Heart left ventricle (tissue), 16 donors: Measurements from ENCODE around the gene SEPTIN14. TPM values are rescaled to one million over a fixed set of nuclear protein-coding genes. Genes with fewer than 3 reads are reported as not detected.
"Not testable (repeated sequence)": the region's sequence is repeated elsewhere in the genome, so short reads cannot be mapped to it uniquely, and the experiment has no call there.

ENCODE experiments used
- ATAC-seq, 4 donors: fragments of 200-7000 bp; cut with Tn5 transposase; one replicate each; pipeline ENCODE4 v1.9.1; 2020 to 2022; ENCODE audit warnings: moderate library complexity in 4 of 4, mild to moderate bottlenecking in 3 of 4, moderate number of reproducible peaks in 1 of 4
- DNase-seq, 5 donors: peaks; one replicate each; pipeline ENCODE4 v3.0.0-alpha.2; 2020
- H3K27ac ChIP-seq, 12 donors: fragments of 200-600 bp; sonication (generic) in 4 of 12; one replicate each; pipeline versions ENCODE4 v1.5.0 to v1.8.0; 2016 to 2022; ENCODE audit warnings: mild to moderate bottlenecking in 2 of 12
- H3K27me3 ChIP-seq, 9 donors: fragments of 200-600 bp; sonication (generic) in 2 of 9; one replicate each; pipeline versions ENCODE4 v1.5.1 to v1.8.0; 2016 to 2022; ENCODE audit warnings: mild to moderate bottlenecking in 3 of 9
- H3K36me3 ChIP-seq, 9 donors: fragments of 200-600 bp; sonication (generic) in 2 of 9; one replicate each; pipeline versions ENCODE4 v1.5.0 to v1.8.0; 2018 to 2022; ENCODE audit warnings: mild to moderate bottlenecking in 2 of 9
- H3K4me1 ChIP-seq, 12 donors: fragments of 200-600 bp; sonication (generic) in 4 of 12; one replicate each; pipeline versions ENCODE4 v1.5.0 to v1.8.0; 2016 to 2022; ENCODE audit warnings: mild to moderate bottlenecking in 3 of 12
- H3K4me3 ChIP-seq, 12 donors: fragments of 200-600 bp; sonication (generic) in 4 of 12; one replicate each; pipeline versions ENCODE4 v1.5.0 to v1.8.0; 2017 to 2022; ENCODE audit warnings: mild to moderate bottlenecking in 9 of 12, moderate library complexity in 4 of 12
- H3K9me3 ChIP-seq, 12 donors: fragments of 200-600 bp; sonication (generic) in 4 of 12; one replicate each; pipeline versions ENCODE4 v1.5.0 to v1.8.0; 2016 to 2022; ENCODE audit warnings: mild to moderate bottlenecking in 1 of 12
- POLR2A ChIP-seq, 2 donors: fragments of 450-650 bp; IDR thresholded peaks; one replicate each; pipeline ENCODE4 v1.6.1; 2017; ENCODE audit warnings: antibody characterized with exemption in 2 of 2, mild to moderate bottlenecking in 2 of 2, moderate library complexity in 2 of 2
- WGBS, 4 donors: extraction: QIAGEN DNeasy Blood & Tissue Kit in 2 of 4; methylation state at CpG; one replicate each; pipeline versions ENCODE4 v1.1.5 to v1.1.7; 2013 to 2018; 5-methylcytosine and 5-hydroxymethylcytosine counted together
- intact Hi-C, 10 donors: fragments of 100-400 bp; cut with DNase I; formaldehyde crosslinking; loops; one replicate each; pipeline versions ENCODE4 v1.11.1 to v1.14.2; 2022
- polyA plus RNA-seq, 2 donors: library from polyadenylated mRNA; stranded (reverse); fragments of 200-250 nt; gene quantifications; one replicate each; pipeline ENCODE4 v1.2.3, GENCODE V29; 2013
- total RNA-seq, 9 donors: library from RNA; depleted of rRNA in 2 of 9; stranded (reverse); fragments of >200 nt in 2 of 9; fragmentation: NEBNext Ultra II Directional in 3 of 9; extraction: Animal tissue kit (Norgen Biotek cat#: 25700) in 3 of 9; gene quantifications; one replicate each; pipeline versions ENCODE4 v1.1.0 to v1.2.4, GENCODE V29; 2016 to 2023
- TF ChIP-seq, protein P1 (sequence below), 12 donors: fragments of 200-600 bp; sonication (generic) in 4 of 12; IDR thresholded peaks; one replicate each; pipeline versions ENCODE4 v1.5.0 to v1.8.0; 2018 to 2022; ENCODE audit warnings: antibody characterized with exemption in 12 of 12, mild to moderate bottlenecking in 5 of 12
- donor health status: ischemic (EF 13 %, LVEDD 7.1; RV severe dilation, severe dysfunction).
- donor health status: healthy with polysubstance abuse.
- donor health status: DM: no; HTN: yes; CAD: no.
- donor health status: DM: no; HTN: no; CAD: no.
- donor health status: ischemic (EF 25% LVEDD 6.9; RV normal size, moderate dysfunction).
- donor health status: ischemic (EF 25% LVEDD 5.7; RV mildly dilated, moderate dysfunction).
- donor health status: healthy.
- donor health status: DM: yes; HTN: yes; CAD: no.
- donor health status: ischemic (EF 35%, LVEDD 5.7; RV mildly dilated, moderate dysfunction).
- donor health status: nonischemic (EF 11% LVEDD 7.7; RV severe dilation, severe dysfunction).
- donor health status: DM: yes; HTN: yes; CAD: no.
- donor health status: PGD.
- donor health status: ischemic (EF 29% LVEDD 5.4; RV normal size, mild dysfunction).
- donor health status: nonischemic (EF 23%, LVEDD 6.1; RV moderate dilation, normal function).

The SEPTIN14 gene
- total and polyA plus RNA-seq, 11 donors, result not detected

- no peak for TF ChIP-seq POLR2A (IDR thresholded peaks at IDR 0.05)
- TF ChIP-seq, protein P1, sequence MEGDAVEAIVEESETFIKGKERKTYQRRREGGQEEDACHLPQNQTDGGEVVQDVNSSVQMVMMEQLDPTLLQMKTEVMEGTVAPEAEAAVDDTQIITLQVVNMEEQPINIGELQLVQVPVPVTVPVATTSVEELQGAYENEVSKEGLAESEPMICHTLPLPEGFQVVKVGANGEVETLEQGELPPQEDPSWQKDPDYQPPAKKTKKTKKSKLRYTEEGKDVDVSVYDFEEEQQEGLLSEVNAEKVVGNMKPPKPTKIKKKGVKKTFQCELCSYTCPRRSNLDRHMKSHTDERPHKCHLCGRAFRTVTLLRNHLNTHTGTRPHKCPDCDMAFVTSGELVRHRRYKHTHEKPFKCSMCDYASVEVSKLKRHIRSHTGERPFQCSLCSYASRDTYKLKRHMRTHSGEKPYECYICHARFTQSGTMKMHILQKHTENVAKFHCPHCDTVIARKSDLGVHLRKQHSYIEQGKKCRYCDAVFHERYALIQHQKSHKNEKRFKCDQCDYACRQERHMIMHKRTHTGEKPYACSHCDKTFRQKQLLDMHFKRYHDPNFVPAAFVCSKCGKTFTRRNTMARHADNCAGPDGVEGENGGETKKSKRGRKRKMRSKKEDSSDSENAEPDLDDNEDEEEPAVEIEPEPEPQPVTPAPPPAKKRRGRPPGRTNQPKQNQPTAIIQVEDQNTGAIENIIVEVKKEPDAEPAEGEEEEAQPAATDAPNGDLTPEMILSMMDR (IDR thresholded peaks at IDR 0.05), result no peak
- intact Hi-C loops, result no loop called here
Measured at GRCh38 chr7:55792048-55792447, 70.5 kb downstream of the SEPTIN14 start.

GRCh38 chr7:55787796-55788195 lies 74.8 kb downstream of the SEPTIN14 start:
- Histone ChIP-seq H3K9me3 (no peaks in the 10 kb centered on the region), H3K36me3 (no peaks in the 10 kb centered on the region), H3K4me1 (no peaks in the 10 kb centered on the region), H3K27me3 (no peaks in the 10 kb centered on the region), H3K4me3 (no peak overlapping the region), H3K27ac (no peak overlapping the region)
- no peak for TF ChIP-seq POLR2A (IDR thresholded peaks at IDR 0.05)
- TF ChIP-seq, protein P1 (IDR thresholded peaks at IDR 0.05), result no peak
- ATAC-seq, result no peak
- DNase-seq, result no peak
- 86 to 90% (median 88%) methylated on average over 6 of the region's 6 CpGs for WGBS, 4 donors
- intact Hi-C loops, result loop anchor here in 1 of 10 donors (10.0 kb wide), 1 partner anchor 87 kb away; no protein-coding TSS in a partner anchor

More at GRCh38 chr7:55792048-55792447, 70.5 kb downstream of the SEPTIN14 start:
- Histone ChIP-seq H3K36me3 (no peaks in the 10 kb centered on the region), H3K27me3 (no peaks in the 10 kb centered on the region), H3K4me3 (no peak overlapping the region), H3K27ac (no peak overlapping the region), H3K4me1 (no peaks in the 10 kb centered on the region), H3K9me3 (peaks cover 0 to 15% (median 6%) of the 10 kb centered on the region in 12 donors)
- 88 to 94% (median 91%) methylated on average over 5 of the region's 5 CpGs for WGBS, 4 donors
- DNase-seq (no peak), ATAC-seq (no peak)

- 72 to 80% (median 77%) methylated on average over 5 to 7 of the region's 7 CpGs for WGBS, 4 donors
- Histone ChIP-seq H3K9me3 (no peaks in the 10 kb centered on the region), H3K4me1 (no peaks in the 10 kb centered on the region), H3K4me3 (no peak overlapping the region), H3K27ac (no peak overlapping the region), H3K27me3 (no peaks in the 10 kb centered on the region), H3K36me3 (no peaks in the 10 kb centered on the region)
- DNase-seq (no peak), ATAC-seq (no peak)
- intact Hi-C loops, result loop anchor here in 1 of 10 donors (10.0 kb wide), 1 partner anchor 88 kb away; no protein-coding TSS in a partner anchor
- TF ChIP-seq, protein P1 (IDR thresholded peaks at IDR 0.05), result no peak
- TF ChIP-seq POLR2A (IDR thresholded peaks at IDR 0.05), result no peak
Measured at GRCh38 chr7:55786901-55787300, 75.7 kb downstream of the SEPTIN14 start.

DNA sequence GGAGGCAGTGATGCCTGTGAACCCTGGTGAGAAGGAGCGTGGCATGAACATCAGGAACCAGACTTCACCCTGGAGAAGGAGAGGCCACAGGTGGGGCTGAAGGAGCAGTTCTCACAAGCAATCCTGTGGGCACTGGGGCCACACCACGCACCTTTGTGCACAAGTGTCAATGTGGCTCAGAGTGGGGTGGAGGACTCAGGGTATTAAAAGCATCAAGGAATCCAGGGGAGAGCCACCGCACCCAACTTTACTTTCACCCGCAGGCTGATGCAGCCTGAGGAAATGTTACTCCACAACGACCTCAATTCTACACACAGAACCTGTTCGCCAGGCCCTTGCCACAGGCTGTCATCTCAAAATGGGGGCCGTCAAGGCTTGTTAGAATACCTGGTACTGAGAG lies 77.1 kb downstream of the SEPTIN14 start:
- ATAC-seq, result not testable (repeated sequence)

GRCh38 chr7:55784151-55784550 lies 78.4 kb downstream of the SEPTIN14 start:
- Histone ChIP-seq H3K4me3 (no peak overlapping the region), H3K9me3 (no peaks in the 10 kb centered on the region), H3K27ac (no peak overlapping the region), H3K27me3 (no peaks in the 10 kb centered on the region), H3K36me3 (no peaks in the 10 kb centered on the region), H3K4me1 (no peaks in the 10 kb centered on the region)
- DNase-seq, result no peak
- no peak for ATAC-seq
- intact Hi-C loops, result loop anchor here in 1 of 10 donors (10.0 kb wide), 1 partner anchor 91 kb away; no protein-coding TSS in a partner anchor
- TF ChIP-seq, protein P1 (IDR thresholded peaks at IDR 0.05), result no peak
- no peak for TF ChIP-seq POLR2A (IDR thresholded peaks at IDR 0.05)
- 64 to 77% (median 76%) methylated on average over 4 of the region's 4 CpGs for WGBS, 4 donors

More for the DNA sequence above, 77.1 kb downstream of the SEPTIN14 start:
- not testable (repeated sequence) for H3K4me3 ChIP-seq, H3K36me3 ChIP-seq, H3K9me3 ChIP-seq, H3K4me1 ChIP-seq, H3K27me3 ChIP-seq, H3K27ac ChIP-seq, DNase-seq
- intact Hi-C loops, result loop anchor here in 1 of 10 donors (10.0 kb wide), 1 partner anchor 89 kb away; no protein-coding TSS in a partner anchor
- WGBS, 4 donors, result 86 to 92% (median 89%) methylated on average over 7 of the region's 7 CpGs
